AG09309 (cell line): ENCODE results near the gene AGRN.

Experiments
- DNase-seq: peaks from one replicate; pipeline ENCODE4 v3.0.0-alpha.2; 2010; ENCODE audit warnings: low read depth
- H3K4me3 ChIP-seq: 2 replicates; pipeline ENCODE4 v1.5.1; 2011; ENCODE audit warnings: mild to moderate bottlenecking, low read depth, low read length, moderate library complexity; ENCODE audit not compliant: control insufficient read depth
- CTCF ChIP-seq: IDR thresholded peaks from 2 replicates; pipeline ENCODE4 v1.5.1; 2011; ENCODE audit warnings: mild to moderate bottlenecking, low read depth, low read length, inconsistent platforms; ENCODE audit not compliant: insufficient read depth, control insufficient read depth; ENCODE audit errors: missing control alignments

AGRN gene

GRCh38 chr1:1082239-1082775 lies 62.4 kb downstream of the AGRN start:
- H3K4me3 ChIP-seq: no peak overlapping the region
- no peak for TF ChIP-seq CTCF
- no peak for DNase-seq

GRCh38 chr1:1082776-1083415 lies 63.0 kb downstream of the AGRN start:
- no peak for TF ChIP-seq CTCF
- no peak for DNase-seq
- H3K4me3 ChIP-seq: no peak overlapping the region

- DNase-seq: no peak
- no peak for TF ChIP-seq CTCF
- H3K4me3 ChIP-seq: no peak overlapping the region
Measured at GRCh38 chr1:1083416-1084371, 63.8 kb downstream of the AGRN start.

- no peak for DNase-seq
- no peak overlapping the region for H3K4me3 ChIP-seq
- no peak for TF ChIP-seq CTCF
Measured at GRCh38 chr1:1084372-1085170, 64.7 kb downstream of the AGRN start.

GRCh38 chr1:1085171-1085841 lies 65.4 kb downstream of the AGRN start:
- H3K4me3 ChIP-seq: no peak overlapping the region
- no peak for TF ChIP-seq CTCF
- no peak for DNase-seq
